Natural killer cell (primary cell): ENCODE measurements around the gene RNF2. TPM values are rescaled to one million over a fixed set of nuclear protein-coding genes. Genes with fewer than 3 reads are reported as not detected.

Source experiments
- ATAC-seq, 3 donors: fragments of 150-1000 bp in 2 of 3; fragments of 200-7000 bp in 1 of 3; cut with Tn5 transposase; 1 replicate in 1 of 3; 2 replicates in 2 of 3; pipeline ENCODE4 v1.10.0; 2021; ENCODE audit warnings: mild to moderate bottlenecking in 2 of 3, moderate library complexity in 2 of 3
- DNase-seq, 2 donors: peaks; one replicate each; pipeline versions ENCODE4 v3.0.0 to v3.0.0-alpha.2; 2013 to 2021; ENCODE audit warnings: mixed read lengths in 1 of 2
- H3K27ac ChIP-seq: one replicate; pipeline ENCODE4 v1.5.1; 2013; ENCODE audit warnings: mild to moderate bottlenecking, low read length
- H3K27me3 ChIP-seq: one replicate; pipeline ENCODE4 v1.6.1; 2013; ENCODE audit warnings: low read length; ENCODE audit not compliant: control insufficient read depth, insufficient read depth
- H3K36me3 ChIP-seq: one replicate; pipeline ENCODE4 v1.6.1; 2013; ENCODE audit warnings: low read length; ENCODE audit not compliant: control insufficient read depth, insufficient read depth
- H3K4me1 ChIP-seq: one replicate; pipeline ENCODE4 v1.6.1; 2013; ENCODE audit warnings: low read length; ENCODE audit not compliant: control insufficient read depth, insufficient read depth
- H3K4me3 ChIP-seq: one replicate; pipeline ENCODE4 v1.5.1; 2013; ENCODE audit warnings: low read length
- H3K9me3 ChIP-seq: one replicate; pipeline ENCODE4 v1.6.1; 2013; ENCODE audit warnings: low read length; ENCODE audit not compliant: control insufficient read depth, insufficient read depth
- H3K27ac Mint-ChIP-seq, 2 donors: one replicate each; pipeline ENCODE4 v1.8.0; 2022; ENCODE audit warnings: mild to moderate bottlenecking in 2 of 2, mixed read lengths in 2 of 2, moderate library complexity in 1 of 2
- H3K27me3 Mint-ChIP-seq, 2 donors: one replicate each; pipeline ENCODE4 v1.8.0; 2022; ENCODE audit warnings: low read depth in 2 of 2, mixed read lengths in 2 of 2
- H3K36me3 Mint-ChIP-seq: one replicate; pipeline ENCODE4 v1.8.0; 2022; ENCODE audit warnings: mixed read lengths
- H3K4me1 Mint-ChIP-seq, 2 donors: one replicate each; pipeline ENCODE4 v1.8.0; 2022; ENCODE audit warnings: mixed read lengths in 2 of 2
- H3K4me3 Mint-ChIP-seq: one replicate; pipeline ENCODE4 v1.8.0; 2022; ENCODE audit warnings: mild to moderate bottlenecking, moderate library complexity, mixed read lengths
- H3K9me3 Mint-ChIP-seq, 2 donors: one replicate each; pipeline ENCODE4 v1.8.0; 2022; ENCODE audit warnings: mixed read lengths in 2 of 2
- WGBS: methylation state at CpG from one replicate; pipeline ENCODE4 v1.1.7; 2013; ENCODE audit warnings: missing lambda C conversion rate; ENCODE audit not compliant: insufficient coverage; 5-methylcytosine and 5-hydroxymethylcytosine counted together
- intact Hi-C: fragments of 100-400 bp; cut with micrococcal nuclease; formaldehyde crosslinking; loops from one replicate; pipeline ENCODE4 v1.14.2; 2022
- total RNA-seq, 4 donors: library from RNA; stranded (reverse); fragments of 120-200 nt in 1 of 4; gene quantifications; one replicate each; pipeline versions ENCODE4 v1.2.3 to v1.2.4, GENCODE V29; 2013 to 2022
- TF ChIP-seq, protein P1 (sequence below): fragments of 200-600 bp; IDR thresholded peaks from one replicate; pipeline ENCODE4 v1.8.0; 2022; ENCODE audit warnings: antibody characterized with exemption

Gene RNF2
- total RNA-seq, 3 donors from 2014 or later (not counting 1 experiment from before 2014, with no cell fraction given): 14.0 to 21.9 (median 19.5) TPM

DNA sequence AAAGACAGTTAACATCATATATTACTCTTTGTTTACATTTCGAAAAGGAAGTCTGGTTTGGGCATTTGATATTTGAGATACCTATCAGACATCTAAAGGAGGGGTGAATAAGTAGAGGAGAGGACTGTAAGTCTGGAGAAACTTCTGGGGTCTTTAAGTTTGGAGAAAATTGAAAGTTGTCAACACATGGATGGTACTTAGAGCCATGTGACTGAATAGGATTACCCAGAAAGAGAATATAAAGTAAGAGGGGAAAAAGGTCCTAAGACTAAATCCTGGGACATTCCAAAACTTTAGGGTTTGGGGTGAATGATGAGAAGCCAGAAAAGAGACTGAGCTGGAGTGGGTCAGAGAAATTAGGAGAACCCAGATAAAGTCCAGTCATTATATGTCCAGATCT, 10.1 kb upstream of the RNF2 start:
- H3K27me3 ChIP-seq: peaks cover 2% of the 10 kb centered on the region
- H3K27me3 Mint-ChIP-seq: peaks cover 0 to 15% of the 10 kb centered on the region in 2 donors
- no peaks in the 10 kb centered on the region for H3K4me1 Mint-ChIP-seq
- intact Hi-C loops: no loop called here
- H3K4me3 Mint-ChIP-seq: no peak overlapping the region
- H3K9me3 ChIP-seq: no peaks in the 10 kb centered on the region
- H3K4me3 ChIP-seq: no peak overlapping the region
- H3K27ac ChIP-seq: no peak overlapping the region
- no CpG with 5 or more reads among the region's 1 CpG for WGBS
- no peaks in the 10 kb centered on the region for H3K4me1 ChIP-seq
- no peaks in the 10 kb centered on the region for H3K36me3 ChIP-seq
- H3K27ac Mint-ChIP-seq: no peak overlapping the region
- ATAC-seq (no peak), DNase-seq (no peak)
- no peaks in the 10 kb centered on the region for H3K9me3 Mint-ChIP-seq
- TF ChIP-seq, protein P1, sequence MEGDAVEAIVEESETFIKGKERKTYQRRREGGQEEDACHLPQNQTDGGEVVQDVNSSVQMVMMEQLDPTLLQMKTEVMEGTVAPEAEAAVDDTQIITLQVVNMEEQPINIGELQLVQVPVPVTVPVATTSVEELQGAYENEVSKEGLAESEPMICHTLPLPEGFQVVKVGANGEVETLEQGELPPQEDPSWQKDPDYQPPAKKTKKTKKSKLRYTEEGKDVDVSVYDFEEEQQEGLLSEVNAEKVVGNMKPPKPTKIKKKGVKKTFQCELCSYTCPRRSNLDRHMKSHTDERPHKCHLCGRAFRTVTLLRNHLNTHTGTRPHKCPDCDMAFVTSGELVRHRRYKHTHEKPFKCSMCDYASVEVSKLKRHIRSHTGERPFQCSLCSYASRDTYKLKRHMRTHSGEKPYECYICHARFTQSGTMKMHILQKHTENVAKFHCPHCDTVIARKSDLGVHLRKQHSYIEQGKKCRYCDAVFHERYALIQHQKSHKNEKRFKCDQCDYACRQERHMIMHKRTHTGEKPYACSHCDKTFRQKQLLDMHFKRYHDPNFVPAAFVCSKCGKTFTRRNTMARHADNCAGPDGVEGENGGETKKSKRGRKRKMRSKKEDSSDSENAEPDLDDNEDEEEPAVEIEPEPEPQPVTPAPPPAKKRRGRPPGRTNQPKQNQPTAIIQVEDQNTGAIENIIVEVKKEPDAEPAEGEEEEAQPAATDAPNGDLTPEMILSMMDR: no peak
- no peaks in the 10 kb centered on the region for H3K36me3 Mint-ChIP-seq

DNA sequence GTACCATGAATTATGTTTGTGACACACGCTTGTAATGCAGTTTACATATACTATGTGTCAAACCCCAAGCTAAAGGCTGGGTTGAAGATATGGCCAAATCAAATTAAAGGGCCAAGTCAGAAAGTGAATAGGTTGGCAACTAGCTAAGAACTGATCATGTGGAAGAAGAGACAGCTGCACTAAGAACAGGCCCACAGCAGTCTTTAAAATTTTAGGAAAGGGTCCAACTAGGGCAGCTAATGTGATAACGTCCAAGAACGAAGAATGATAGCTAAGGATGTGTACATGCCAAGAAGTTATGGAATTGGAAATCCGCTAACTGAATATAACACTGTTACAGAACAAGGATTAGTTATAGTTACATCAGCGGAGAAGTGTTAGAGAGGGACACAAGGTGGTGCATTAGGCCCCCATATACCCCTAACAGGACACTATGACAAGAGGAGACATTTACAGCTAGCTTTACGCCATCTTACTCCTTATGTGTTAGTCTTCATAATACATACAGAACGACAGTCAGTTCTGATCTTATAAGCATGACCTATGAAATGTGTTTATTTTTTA, 6.5 kb upstream of the RNF2 start:
- ATAC-seq (no peak), DNase-seq (no peak)
- Mint-ChIP-seq H3K36me3 (no peaks in the 10 kb centered on the region), H3K27me3 (no peaks in the 10 kb centered on the region), H3K27ac (no peak overlapping the region), H3K9me3 (no peaks in the 10 kb centered on the region), H3K4me3 (no peak overlapping the region), H3K4me1 (no peaks in the 10 kb centered on the region)
- TF ChIP-seq, protein P1: no peak
- no peak overlapping the region for H3K4me3 ChIP-seq
- no peaks in the 10 kb centered on the region for H3K36me3 ChIP-seq
- H3K9me3 ChIP-seq: no peaks in the 10 kb centered on the region
- H3K4me1 ChIP-seq: no peaks in the 10 kb centered on the region
- 96% methylated on average over 3 of the region's 7 CpGs for WGBS
- no peak overlapping the region for H3K27ac ChIP-seq
- intact Hi-C loops: no loop called here
- H3K27me3 ChIP-seq: peaks cover 2% of the 10 kb centered on the region

DNA sequence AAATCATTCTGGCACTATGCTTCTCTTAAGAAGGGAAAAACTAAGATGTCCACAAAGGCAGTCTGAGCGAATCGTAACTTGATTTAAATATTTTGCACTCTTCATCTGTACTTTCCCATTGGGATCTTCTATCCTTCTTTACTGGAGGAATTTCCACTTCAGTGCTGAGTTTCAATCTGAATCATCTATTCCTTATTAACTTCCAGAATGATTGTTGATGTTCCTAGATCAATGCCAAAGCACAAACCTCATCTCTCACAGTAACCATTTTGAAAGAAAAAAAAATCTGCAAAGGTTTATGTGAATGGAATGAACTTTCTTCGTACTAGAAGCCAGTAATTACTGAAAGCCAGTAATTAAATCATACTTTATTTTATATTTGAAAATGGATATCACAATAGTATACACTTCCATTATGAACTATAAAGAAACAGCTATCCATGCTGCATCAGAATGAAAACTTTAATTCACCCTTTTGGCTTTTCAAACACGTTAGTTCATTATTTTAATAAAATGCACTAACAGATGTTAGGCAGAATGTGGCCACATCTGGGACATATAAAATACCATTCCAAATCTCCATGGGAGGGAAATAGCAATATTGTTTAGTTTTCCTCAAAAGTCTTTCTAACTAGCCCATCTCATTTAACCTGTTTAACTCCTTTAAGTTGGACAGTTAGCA, 5.5 kb upstream of the RNF2 start:
- intact Hi-C loops: loop anchor here (10.0 kb wide), 1 partner anchor 385 kb away; no protein-coding TSS in a partner anchor
- H3K9me3 Mint-ChIP-seq: no peaks in the 10 kb centered on the region
- no peak overlapping the region for H3K27ac Mint-ChIP-seq
- H3K4me1 Mint-ChIP-seq: peaks cover 8 to 9% of the 10 kb centered on the region in 2 donors
- DNase-seq (no peak), ATAC-seq (no peak)
- H3K27me3 Mint-ChIP-seq: no peaks in the 10 kb centered on the region
- WGBS: 100% methylated on average over 2 of the region's 4 CpGs
- Histone ChIP-seq H3K27ac (no peak overlapping the region), H3K4me1 (no peaks in the 10 kb centered on the region), H3K27me3 (no peaks in the 10 kb centered on the region), H3K9me3 (no peaks in the 10 kb centered on the region), H3K4me3 (no peak overlapping the region), H3K36me3 (no peaks in the 10 kb centered on the region)
- no peaks in the 10 kb centered on the region for H3K36me3 Mint-ChIP-seq
- H3K4me3 Mint-ChIP-seq: no peak overlapping the region
- TF ChIP-seq, protein P1: no peak
